ENCODE measurements around the gene PIGV. TPM values are rescaled to one million over a fixed set of nuclear protein-coding genes. Genes with fewer than 3 reads are reported as not detected.

Gene PIGV
- total RNA-seq, 2 experiments from 2014 or later, result 10.3 to 18.0 TPM

GRCh38 chr1:26822737-26823395, 35.1 kb downstream of the PIGV start:
- DNase-seq (ENCODE audit: low spot score), result peak; percentile 22
- Histone ChIP-seq H3K9me2 (ENCODE audit: insufficient read depth, low read length) (no peaks in the 10 kb centered on the region), H3K79me2 (ENCODE audit: insufficient read depth, low read depth, low read length) (peaks cover 6% of the 10 kb centered on the region; the same call in 1 of the 2 replicates), H3K4me1 (ENCODE audit: insufficient read depth, low read length, poor library complexity, severe bottlenecking) (peaks cover 44% of the 10 kb centered on the region), H4K20me1 (ENCODE audit: insufficient read depth, low read length) (no peaks in the 10 kb centered on the region), H3K4me2 (ENCODE audit: low read length) (no peak overlapping the region), H3K9me3 (ENCODE audit: low read length) (no peaks in the 10 kb centered on the region), H2AFZ (ENCODE audit: low read length) (no peak overlapping the region), H3K4me3 (ENCODE audit: low read depth, low read length, poor library complexity, severe bottlenecking) (no peak overlapping the region), H3K36me3 (ENCODE audit: insufficient read depth, low read length) (no peaks in the 10 kb centered on the region), H3K27ac (ENCODE audit: low read depth, low read length, poor library complexity, severe bottlenecking) (no peak overlapping the region)
- ChIA-PET CTCF (ENCODE audit: unreplicated experiment) (interaction anchor here (0.8 kb wide), 1 partner anchor 22 kb away, joined by 5 read pairs; no protein-coding TSS in a partner anchor), POLR2A (interaction anchor here (1.1 kb wide), 1 partner anchor 11 kb away, joined by 3 read pairs; no protein-coding TSS in a partner anchor)
- no peak for TF ChIP-seq EZH2phosphoT487 (IDR thresholded peaks at IDR 0.05; ENCODE audit: borderline replicate concordance, low read depth, low read length)
- no peak for TF ChIP-seq CTCF (conservative IDR thresholded peaks at IDR 0.05; ENCODE audit: low read length)
- no TSS peak for BruUV-seq (replicated peaks)
- intact Hi-C loops (cut with micrococcal nuclease; ENCODE audit: unreplicated experiment), result no loop called here

DNA sequence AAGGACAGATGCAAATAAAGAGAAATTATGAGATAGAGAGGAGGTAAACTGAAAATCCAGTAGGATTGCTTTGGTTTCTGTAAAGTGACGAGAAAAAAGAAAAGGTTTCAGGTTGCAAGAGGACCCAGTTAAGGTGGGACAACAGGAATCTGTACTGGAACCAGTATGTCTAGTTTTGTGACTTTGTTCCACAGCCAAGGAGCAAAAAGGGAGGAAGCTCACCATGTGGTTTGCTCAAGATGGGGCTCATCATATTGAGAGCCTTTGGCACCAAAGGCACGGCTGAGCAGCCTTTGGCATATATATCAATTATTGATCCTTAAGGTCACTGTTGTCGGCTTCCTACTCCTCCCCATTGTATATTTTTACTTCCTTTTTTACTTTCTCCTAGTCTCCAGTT, 37.0 kb downstream of the PIGV start:
- Histone ChIP-seq H4K20me1 (ENCODE audit: insufficient read depth, low read length) (no peaks in the 10 kb centered on the region), H2AFZ (ENCODE audit: low read length) (no peak overlapping the region), H3K4me1 (ENCODE audit: insufficient read depth, low read length, poor library complexity, severe bottlenecking) (peaks cover 60% of the 10 kb centered on the region), H3K9me2 (ENCODE audit: insufficient read depth, low read length) (no peaks in the 10 kb centered on the region), H3K36me3 (ENCODE audit: insufficient read depth, low read length) (no peaks in the 10 kb centered on the region), H3K9me3 (ENCODE audit: low read length) (no peaks in the 10 kb centered on the region), H3K79me2 (ENCODE audit: insufficient read depth, low read depth, low read length) (peaks cover 6% of the 10 kb centered on the region; the same call in 1 of the 2 replicates), H3K4me2 (ENCODE audit: low read length) (no peak overlapping the region), H3K4me3 (ENCODE audit: low read depth, low read length, poor library complexity, severe bottlenecking) (no peak overlapping the region), H3K27ac (ENCODE audit: low read depth, low read length, poor library complexity, severe bottlenecking) (no peak overlapping the region)
- no peak for DNase-seq (ENCODE audit: low spot score)
- no peak for TF ChIP-seq CTCF (conservative IDR thresholded peaks at IDR 0.05; ENCODE audit: low read length)
- TF ChIP-seq EZH2phosphoT487 (IDR thresholded peaks at IDR 0.05; ENCODE audit: borderline replicate concordance, low read depth, low read length), result no peak
- ChIA-PET CTCF (ENCODE audit: unreplicated experiment) (no interaction called here), POLR2A (interaction anchor here (0.9 kb wide), 1 partner anchor 37 kb away, joined by 4 read pairs; no protein-coding TSS in a partner anchor)
- no TSS peak for BruUV-seq (replicated peaks)
- intact Hi-C loops (cut with micrococcal nuclease; ENCODE audit: unreplicated experiment), result loop anchor here (1.0 kb wide), 1 partner anchor 14 kb away; no protein-coding TSS in a partner anchor
